Activated T-cell treated with anti-CD3 and anti-CD28 coated beads for 24 hours (primary cell): ENCODE measurements around the gene NEURL4.

Experiments used
- DNase-seq: peaks from one replicate; pipeline ENCODE4 v3.0.0-alpha.2; 2020; ENCODE audit warnings: low read depth

Gene NEURL4

DNA sequence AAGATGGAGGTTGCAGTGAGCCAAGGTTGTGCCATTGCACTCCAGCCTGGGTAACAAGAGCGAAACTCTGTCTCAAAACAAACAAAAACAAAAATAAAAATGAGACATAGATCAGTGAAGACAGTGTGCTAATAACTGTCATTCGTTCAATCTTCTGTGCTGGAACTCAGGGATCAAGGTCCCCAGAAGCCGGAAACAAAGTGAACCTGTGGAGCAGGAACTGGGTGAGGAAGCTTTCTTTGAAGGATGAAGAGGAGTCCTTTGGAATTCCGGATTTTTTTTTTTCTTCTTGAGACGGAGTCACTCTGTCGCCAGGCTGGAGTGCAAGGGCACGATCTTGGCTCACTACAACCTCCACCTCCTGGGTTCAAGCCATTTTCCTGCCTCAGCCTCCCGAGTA lies 49.7 kb downstream of the NEURL4 start:
- DNase-seq: no peak

GRCh38 chr17:7266784-7267183 lies 62.4 kb downstream of the NEURL4 start:
- DNase-seq: no peak
